Fibroblast of the aortic adventitia (primary cell): ENCODE measurements around the gene ABAT. TPM values are rescaled to one million over a fixed set of nuclear protein-coding genes. Genes with fewer than 3 reads are reported as not detected.

Experiments used
- DNase-seq: peaks from one replicate; pipeline ENCODE4 v3.0.0-alpha.2; 2010; ENCODE audit warnings: low read depth
- H3K4me3 ChIP-seq: 2 replicates; pipeline ENCODE4 v1.5.1; 2011; ENCODE audit warnings: low read depth, mild to moderate bottlenecking, control low read depth, low read length, moderate library complexity
- CTCF ChIP-seq: IDR thresholded peaks from 2 replicates; pipeline ENCODE4 v1.5.1; 2011; ENCODE audit warnings: mild to moderate bottlenecking, low read length, control low read depth, inconsistent platforms; ENCODE audit not compliant: insufficient read depth
- small RNA-seq: library from RNA; depleted of rRNA; stranded (forward); fragments of <200 nt; gene quantifications from one replicate; pipeline ENCODE3, GENCODE V24; 2012
- total RNA-seq: library from RNA; depleted of rRNA; stranded (reverse); fragments of >200 nt; gene quantifications from 2 replicates; pipeline ENCODE4 v1.2.3, GENCODE V29; 2012; ENCODE audit warnings: low replicate concordance

The ABAT gene
- total RNA-seq, 1 donor, result 1.4 TPM

- no peak overlapping the region for H3K4me3 ChIP-seq
- no peak for TF ChIP-seq CTCF
- no peak for DNase-seq
Measured at GRCh38 chr16:8832717-8833105, 158.3 kb downstream of the ABAT start.

Small RNA genes lying within 50 kb of the gene (small RNA-seq; reads per million reads assigned to genes)
- gene AC007224.1 (not detected), gene RN7SL743P (not detected), gene RNU7-63P (not detected)

Other genes with a start within 250 kb of the ABAT start
- not detected in 2 replicates for gene TMEM114, start 84.1 kb upstream of the ABAT start, total RNA-seq
- 21.7 and 59.1 TPM in 2 replicates for gene METTL22, start 52.9 kb upstream of the ABAT start, total RNA-seq
- 3.6 and 4.7 TPM in 2 replicates for gene TMEM186, start 123.0 kb downstream of the ABAT start, total RNA-seq
- 34.7 and 55.8 TPM in 2 replicates for gene PMM2, start 123.2 kb downstream of the ABAT start, total RNA-seq
- gene CARHSP1, start 194.4 kb downstream of the ABAT start, total RNA-seq, result 66.5 and 68.3 TPM in 2 replicates
- gene LITAFD, start 207.7 kb downstream of the ABAT start, total RNA-seq, result not detected in 2 replicates